Stimulated activated CD8-positive, alpha-beta memory T cell treated with anti-CD3 and anti-CD28 coated beads, Interleukin-15, amount 100 ng/mL, for 24 hours (primary cell): Measurements from ENCODE around the gene LEPR.
"Not testable (repeated sequence)": the region's sequence is repeated elsewhere in the genome, so short reads cannot be mapped to it uniquely, and the experiment has no call there.

Experiments
- DNase-seq: peaks from one replicate; pipeline ENCODE4 v3.0.0-alpha.2; 2020; ENCODE audit warnings: low read depth

LEPR gene, protein sequence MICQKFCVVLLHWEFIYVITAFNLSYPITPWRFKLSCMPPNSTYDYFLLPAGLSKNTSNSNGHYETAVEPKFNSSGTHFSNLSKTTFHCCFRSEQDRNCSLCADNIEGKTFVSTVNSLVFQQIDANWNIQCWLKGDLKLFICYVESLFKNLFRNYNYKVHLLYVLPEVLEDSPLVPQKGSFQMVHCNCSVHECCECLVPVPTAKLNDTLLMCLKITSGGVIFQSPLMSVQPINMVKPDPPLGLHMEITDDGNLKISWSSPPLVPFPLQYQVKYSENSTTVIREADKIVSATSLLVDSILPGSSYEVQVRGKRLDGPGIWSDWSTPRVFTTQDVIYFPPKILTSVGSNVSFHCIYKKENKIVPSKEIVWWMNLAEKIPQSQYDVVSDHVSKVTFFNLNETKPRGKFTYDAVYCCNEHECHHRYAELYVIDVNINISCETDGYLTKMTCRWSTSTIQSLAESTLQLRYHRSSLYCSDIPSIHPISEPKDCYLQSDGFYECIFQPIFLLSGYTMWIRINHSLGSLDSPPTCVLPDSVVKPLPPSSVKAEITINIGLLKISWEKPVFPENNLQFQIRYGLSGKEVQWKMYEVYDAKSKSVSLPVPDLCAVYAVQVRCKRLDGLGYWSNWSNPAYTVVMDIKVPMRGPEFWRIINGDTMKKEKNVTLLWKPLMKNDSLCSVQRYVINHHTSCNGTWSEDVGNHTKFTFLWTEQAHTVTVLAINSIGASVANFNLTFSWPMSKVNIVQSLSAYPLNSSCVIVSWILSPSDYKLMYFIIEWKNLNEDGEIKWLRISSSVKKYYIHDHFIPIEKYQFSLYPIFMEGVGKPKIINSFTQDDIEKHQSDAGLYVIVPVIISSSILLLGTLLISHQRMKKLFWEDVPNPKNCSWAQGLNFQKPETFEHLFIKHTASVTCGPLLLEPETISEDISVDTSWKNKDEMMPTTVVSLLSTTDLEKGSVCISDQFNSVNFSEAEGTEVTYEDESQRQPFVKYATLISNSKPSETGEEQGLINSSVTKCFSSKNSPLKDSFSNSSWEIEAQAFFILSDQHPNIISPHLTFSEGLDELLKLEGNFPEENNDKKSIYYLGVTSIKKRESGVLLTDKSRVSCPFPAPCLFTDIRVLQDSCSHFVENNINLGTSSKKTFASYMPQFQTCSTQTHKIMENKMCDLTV

DNA sequence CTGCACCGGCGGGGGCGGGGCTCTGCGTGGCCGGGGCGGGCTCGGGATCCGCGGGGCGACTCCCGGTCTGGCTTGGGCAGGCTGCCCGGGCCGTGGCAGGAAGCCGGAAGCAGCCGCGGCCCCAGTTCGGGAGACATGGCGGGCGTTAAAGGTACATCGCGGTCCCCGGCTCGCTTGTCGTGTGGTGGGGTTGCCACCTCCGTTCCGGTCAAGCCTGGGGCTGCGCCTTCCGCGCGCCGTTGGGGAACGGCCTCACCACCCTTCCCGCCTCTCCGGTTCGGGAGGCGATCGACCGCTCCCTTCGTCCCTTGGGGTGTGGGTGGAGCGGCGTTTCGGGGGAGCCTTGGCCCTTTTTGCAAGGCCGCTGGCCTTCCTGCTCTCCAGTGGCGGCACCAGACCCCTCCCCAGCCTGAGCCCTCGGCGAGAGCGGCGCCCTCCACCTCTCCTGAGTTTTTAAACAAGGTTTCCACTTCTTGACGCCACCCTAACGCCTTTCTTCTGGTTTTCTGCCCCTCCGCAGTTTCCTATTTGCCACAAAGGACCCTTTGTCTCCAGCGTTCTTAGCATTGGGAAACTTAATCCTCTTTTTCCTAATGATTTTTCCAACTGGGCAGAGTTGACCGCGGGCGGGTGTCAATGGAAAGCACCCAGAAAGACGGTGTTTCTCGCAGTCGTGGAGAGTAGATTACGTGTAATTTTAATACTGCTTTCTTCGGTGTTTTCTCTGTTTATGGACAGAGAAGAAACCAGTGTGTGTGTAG lies at the start of gene LEPR, which contains the start of gene LEPROT:
LEPR (plus strand) TSS at position 79 of the 761 bp plus-strand sequence. CDS start 144,898 bp downstream, outside the sequence.
LEPROT (plus strand) TSS at position 79 of the 761 bp plus-strand sequence; CDS start at position 136, 57 bp downstream.
- no peak for DNase-seq

DNA sequence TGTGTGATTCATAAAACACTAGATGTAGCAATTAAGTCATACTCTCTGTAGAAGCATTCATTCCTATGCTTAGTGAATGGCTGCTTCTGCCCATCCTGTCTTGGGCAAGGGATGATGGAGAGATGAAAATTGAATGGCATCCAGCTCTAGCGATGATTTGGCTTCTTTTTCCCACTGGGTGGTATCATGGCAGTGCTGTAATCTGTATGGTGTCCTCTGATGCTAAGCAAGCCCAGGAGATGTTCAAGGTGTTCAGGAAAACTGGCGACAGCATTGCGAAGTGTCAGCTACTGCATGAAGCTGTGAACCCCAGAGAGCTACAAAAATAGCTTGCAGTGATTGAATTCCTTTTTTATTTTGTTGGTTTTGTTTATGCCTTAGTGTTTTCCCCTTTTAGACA lies 48.9 kb upstream of the LEPR start:
- no peak for DNase-seq

DNA sequence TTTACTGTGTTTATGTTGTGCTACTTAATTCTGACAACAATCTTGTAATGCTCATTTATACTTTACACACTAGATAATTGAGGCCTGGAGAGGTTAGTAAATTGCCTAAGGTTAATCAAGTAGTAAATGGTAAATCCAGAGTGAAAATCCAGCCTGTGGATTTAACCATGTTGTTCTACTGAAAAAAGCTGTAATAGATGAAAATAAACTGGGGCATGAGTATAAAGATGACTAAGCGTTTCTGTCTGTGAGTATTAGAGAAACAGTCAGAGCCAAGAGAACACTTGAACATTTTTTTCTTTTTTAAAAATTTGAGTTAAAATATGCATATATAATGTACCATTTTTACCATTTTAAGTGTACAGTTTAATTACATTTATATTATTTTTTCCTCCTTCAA lies 47.9 kb upstream of the LEPR start:
- no peak for DNase-seq

DNA sequence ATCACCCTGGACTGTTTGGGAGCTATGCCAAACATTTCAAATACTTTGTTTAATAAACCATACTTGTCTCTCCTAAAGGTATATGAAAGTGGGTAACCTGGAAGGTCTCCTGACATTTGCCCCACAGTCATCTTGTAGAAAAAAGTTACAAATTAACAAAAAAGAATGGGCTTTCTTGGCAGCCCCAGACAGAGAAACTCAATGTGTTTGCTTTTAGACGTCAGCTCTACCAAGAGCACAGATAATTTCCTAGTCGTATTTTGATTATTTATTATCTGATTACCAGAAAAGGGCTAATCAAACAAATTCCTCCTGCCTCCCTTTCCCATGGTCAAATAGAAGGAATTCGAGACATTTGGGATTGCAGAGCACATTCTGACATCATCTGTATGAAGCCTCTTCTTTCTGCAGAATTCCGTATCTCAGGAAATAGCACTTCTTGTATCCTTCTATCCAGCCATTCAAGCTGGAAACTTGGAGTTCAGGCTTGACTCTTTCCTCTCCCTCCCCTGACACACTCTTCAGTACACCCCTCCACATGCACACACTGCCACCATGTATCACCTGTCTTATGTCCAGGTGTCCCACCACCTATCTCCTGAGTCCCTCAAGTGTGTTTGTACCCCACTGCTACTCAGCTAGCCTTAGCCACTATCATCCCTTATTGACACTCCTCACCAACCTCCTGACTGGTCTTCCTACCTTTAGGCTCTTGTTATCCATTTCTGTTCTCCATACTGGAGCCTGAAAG lies 42.8 kb upstream of the LEPR start:
- no peak for DNase-seq

DNA sequence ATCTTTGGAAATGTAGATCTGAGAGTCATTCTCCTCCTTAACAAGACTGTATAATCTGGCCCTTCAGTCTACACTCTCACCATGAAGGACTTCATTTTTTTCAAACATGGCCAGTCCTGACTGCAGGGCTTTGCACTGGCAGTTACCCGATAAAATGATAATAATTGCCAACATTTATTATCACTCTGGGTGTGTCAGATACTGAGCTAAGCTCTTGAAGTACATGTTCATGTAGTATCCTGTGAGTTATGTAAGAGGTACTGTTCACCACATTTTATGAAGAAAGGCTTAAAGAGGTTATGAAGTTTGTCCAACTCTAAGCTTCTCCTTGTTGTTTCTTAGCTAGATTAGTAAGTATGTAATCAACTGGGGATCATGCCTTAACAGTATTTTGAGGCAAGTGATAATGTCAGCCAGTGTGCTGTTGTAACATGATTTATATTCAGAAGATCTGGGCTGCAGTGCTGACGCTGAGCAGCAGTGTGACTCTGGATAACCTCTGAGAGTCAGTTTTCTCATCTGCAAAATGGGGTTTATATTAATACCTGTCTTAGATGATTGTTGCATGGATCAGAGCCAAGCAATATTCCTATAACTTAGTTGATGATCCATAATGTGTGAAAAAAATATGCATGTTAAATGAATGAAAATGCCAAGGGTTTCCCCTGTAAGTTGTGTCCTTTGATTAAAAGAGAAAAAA lies 42.1 kb upstream of the LEPR start:
- no peak for DNase-seq

DNA sequence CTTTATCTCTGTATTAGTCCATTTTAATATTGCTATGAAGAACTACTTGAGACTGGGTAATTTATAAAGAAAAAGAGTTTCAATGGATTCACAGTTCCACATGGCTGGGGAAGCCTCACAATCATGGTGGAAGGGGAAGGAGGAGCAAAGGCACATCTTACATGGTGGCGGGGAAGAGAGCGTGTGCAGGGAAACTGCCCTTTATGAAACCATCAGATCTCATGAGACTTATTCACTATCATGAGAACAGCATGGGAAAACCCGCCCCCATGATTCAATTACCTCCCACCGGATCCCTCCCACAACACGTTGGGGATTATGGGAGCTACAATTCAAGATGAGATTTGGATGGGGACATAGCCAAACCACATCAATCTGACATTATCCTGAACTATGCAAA lies 36.0 kb upstream of the LEPR start:
- DNase-seq, result not testable (repeated sequence)

DNA sequence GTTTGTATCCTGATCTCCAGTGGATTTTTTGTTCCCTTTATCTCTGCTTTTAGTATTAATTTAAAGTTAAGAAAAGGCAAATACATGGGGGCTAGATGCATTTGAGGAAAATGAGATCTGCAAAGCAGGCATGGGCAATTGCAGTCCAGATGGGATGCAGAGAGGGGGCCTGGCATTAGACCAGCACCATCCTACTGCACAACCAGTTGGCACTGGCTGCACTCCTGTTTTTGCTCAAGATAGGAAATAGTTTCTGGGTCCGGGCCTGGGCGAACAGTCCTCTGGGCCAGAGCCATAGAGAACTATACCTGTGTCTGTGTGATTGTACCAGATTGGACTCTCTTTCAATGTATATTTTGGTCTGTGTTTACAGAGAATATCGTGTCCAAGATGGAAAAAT lies 34.0 kb upstream of the LEPR start:
- no peak for DNase-seq

DNA sequence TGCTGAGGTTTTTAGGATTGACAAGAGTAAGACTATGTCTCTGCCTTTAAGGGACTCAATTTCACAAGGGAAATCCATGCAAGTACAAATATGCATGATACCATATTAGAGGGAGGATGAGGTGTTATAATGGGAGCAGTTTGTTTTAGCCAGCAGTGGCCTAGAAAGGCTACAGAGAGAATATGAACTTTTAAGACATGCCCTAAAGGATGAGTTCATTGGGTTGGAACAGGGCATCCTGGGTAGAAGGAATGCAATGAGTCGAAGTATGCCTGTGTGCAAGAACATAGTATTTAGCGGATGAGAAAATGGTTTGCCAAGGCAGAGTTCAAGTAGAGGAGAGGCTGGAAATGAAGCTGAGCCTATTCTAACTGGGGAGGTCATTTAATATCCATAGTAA lies 32.6 kb upstream of the LEPR start:
- DNase-seq, result no peak

DNA sequence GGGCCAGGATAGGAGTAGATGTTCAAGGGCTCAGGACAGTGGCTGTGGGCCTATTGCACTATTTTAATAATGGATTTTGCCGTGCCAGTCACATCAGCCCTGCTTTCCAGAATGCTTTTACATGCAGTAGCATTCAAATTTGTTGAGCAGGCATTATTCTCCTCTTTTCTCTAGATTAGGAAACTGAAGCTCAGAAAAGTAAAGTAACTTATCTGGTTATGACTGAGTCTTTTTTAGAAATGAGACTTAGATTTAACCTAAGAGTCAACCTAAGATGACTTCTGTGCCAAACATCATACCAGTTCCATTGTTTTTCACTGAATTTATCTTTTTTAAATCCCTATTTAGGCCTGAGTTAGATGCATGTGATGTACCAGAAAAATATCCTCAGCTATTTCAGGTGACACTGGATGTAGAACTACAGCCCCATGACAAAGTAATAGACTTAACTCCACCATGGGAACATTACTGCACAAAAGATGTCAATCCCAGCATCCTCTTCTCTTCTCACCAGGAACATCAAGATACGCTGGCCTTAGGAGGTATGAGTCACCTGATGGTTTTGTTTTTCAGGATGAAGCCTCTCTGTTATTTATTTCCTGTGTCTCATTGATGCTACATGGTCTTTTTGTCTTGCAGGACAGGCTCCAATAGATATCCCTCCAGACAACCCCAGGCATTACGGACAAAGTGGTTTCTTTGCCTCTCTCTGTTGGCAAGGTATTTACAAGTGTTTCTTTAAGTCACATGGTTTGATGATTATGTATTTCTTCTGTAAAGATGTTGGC lies 31.4 kb upstream of the LEPR start:
- DNase-seq, result no peak

DNA sequence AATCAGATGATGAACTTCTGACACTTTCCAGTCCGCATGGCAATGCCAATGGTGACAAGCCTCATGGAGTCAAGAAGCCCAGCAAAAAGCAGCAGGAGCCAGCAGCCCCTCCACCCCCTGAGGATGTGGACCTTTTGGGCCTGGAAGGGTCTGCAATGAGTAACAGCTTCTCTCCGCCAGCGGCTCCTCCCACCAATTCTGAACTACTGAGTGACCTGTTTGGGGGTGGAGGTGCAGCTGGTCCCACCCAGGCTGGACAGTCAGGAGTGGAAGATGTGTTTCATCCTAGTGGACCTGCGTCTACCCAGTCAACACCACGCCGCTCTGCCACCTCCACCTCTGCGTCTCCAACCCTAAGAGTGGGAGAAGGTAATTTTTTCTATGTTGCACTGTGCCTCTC lies 28.0 kb upstream of the LEPR start:
- DNase-seq, result no peak

DNA sequence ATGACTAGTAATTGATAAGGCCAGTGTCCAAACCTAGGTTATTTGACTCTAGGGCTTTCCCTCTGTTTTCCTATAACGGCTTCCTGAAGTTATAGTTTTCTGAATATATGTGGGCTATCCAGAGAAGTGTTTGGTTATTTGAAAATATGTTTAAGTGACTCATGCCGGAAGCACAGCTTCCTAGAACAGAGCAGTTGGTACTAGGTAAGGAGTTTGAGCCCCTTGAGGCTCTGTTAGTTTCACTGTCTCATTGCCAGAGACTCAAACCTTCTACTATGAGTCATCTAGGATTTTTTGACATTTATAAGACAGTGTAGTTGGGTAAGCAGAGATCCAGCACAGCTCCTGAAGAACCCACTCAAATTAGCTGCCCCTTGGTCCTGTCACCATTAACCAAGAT lies 27.1 kb upstream of the LEPR start:
- DNase-seq, result no peak

DNA sequence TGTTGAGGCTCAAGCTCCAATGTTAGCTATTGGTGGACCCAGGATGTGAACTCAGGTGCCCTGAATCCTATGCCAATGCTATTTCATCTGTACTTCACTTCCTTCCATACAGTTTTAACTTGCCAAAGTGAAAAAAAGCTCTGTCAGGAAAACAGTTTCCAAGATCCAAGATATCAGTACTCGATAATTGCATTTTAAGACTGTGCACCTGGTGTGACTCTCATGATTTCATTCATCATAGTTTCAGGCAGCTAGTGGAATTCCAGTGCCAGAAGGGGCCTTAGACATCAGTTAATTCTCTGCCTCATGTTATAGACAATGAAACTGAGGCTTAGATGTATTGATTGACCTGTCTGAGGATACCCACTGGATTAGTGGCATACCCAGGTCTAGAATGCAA lies 26.5 kb upstream of the LEPR start:
- no peak for DNase-seq

DNA sequence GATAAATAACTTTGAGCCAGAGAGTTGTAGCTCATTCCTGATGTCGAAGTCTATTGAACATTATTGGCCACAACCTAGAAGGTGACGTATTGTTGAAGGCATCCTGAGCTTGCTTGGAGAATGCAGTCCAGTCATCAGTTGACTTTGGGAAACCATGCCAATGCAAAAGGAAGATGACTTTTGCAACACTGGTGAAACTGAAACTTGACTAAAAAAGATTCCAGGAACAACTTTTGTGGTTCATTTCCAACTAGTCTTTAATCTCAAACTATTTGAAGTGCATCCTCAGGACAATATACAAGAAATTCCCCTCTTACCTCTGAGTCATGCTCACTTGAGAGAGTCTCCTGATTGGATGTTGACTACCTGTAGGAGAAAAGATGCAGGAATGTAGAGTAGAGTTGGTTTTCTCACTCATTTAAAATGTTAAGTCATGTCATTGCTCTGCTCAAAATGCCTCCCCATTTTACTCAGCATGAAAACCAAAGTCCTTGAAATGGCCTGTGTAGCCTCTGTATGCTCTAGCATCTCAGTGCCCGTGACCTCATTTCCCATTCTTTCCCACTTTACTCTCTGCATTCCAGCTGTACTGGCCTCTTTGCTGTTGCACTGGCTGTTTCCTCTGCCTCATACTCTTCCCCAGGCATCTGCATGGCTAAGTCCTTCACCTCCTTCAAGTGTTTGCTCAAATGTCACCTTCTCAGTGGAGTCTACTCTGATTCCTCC lies 24.4 kb upstream of the LEPR start:
- DNase-seq, result no peak

DNA sequence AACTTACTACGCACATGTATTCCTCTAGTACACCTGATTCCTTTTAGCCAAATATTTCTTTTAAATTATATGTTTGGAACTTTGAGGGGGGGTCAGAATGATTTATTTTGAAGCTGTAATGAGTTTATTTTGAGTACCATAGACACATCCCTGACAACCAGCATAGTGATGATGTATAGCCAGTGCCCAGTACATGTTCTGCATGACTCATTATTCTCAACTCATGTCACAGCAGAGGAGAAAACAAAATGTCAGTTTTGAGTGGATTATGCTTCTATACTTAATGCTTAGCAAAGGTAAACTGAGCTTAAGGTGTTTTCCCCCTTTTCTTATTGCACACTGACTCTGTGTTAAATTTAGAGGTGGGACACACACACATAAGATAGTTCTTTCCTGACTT lies 22.4 kb upstream of the LEPR start:
- no peak for DNase-seq

DNA sequence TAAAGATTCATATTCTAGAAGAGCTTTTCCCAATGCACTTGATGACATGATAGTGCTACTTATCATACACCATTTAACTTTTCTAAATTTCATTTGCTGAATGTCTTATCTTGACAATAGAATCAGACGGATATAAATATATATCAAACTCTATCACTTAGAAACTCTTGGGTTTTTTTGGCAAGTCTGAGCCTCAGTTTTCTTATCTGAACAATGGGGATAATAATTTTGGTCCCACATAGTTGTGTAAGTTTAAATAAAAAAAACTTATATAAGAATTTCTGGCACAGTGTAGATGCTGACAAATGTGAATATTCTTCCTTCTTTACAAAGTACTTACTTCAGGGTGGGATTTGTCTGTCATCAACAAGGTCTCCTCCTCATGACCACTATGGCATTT lies 21.5 kb upstream of the LEPR start:
- DNase-seq, result no peak

DNA sequence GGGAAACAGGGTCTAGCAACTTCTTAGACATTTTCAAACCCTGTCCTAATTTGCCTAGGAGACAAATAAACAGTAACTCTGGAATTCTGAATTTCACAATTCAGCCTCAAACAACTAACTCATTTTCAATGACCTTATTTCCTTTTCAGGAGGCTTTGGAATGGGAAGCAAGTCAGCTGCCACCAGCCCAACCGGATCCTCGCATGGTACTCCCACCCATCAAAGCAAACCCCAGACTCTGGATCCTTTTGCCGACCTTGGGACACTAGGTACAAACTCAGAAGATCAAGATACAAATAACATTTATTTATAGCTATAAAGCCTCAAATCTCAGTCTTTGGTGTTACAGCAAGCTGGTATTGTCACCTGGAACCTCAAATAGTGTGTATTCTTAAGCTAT lies 18.9 kb upstream of the LEPR start:
- no peak for DNase-seq

DNA sequence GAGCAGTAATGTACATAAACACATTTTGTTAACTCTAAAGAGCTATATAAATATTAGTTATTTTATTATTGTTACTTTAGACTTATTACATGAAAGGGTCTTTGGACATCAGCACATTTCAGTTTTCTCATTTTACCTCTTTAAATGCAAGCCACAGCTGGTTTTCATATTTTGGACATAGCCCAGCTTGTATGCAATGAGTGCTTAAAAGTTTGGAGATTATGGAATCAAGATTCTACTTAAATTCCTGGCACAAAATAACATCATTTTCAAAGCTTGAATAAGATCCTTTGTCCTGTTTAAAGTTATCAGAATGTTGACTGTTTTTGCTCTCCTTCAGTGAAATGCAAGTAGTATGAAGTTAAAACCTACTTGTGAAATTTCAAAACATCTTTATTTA lies 15.5 kb upstream of the LEPR start:
- DNase-seq, result no peak

DNA sequence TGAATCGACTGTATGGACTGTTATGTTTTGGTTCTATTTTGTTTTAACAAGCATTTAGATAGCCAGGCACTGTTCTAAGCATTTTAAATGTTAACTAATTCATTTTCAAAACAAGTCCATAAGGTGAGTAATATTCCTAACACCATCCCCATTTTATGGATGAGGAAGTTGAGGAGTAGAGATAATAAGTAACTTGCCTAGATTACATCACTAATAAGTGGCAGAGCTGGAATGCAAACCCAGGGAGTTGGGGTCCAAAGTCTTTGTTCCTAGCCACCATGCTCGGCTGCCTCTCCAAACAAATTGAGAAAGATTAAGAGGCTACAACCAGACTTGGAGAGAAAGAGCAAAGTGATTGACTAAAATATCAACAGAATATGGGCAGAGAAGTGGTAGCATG lies 12.6 kb upstream of the LEPR start:
- no peak for DNase-seq

DNA sequence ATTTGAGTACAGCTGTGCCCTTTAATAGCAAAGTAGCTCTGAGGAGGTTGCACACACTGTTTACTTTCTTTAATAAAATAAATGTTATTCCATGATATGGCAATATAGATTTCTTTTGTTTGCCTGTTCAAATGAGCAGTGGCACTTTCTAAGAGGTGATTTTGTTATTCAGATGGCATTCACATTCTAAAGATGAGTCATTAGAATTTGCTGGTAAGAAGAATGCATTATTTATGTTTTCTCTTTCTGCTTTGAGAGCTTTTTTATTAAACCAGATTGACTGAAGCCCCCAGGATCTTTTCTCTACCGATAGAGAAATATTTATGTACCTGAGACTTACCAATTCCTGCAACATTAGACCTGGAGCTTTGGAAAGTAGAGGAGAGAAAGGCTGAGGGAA lies 11.2 kb upstream of the LEPR start:
- no peak for DNase-seq
